K562 (cell line): ENCODE results near the gene MOB4. TPM values are rescaled to one million over a fixed set of nuclear protein-coding genes. Genes with fewer than 3 reads are reported as not detected.
A peak's percentile ranks its signal among the peaks of the same experiment; 100 is the strongest.

Experiments
- ATAC-seq: fragments of 200-7000 bp; cut with Tn5 transposase; 3 replicates; pipeline ENCODE4 v1.9.1; 2020; ENCODE audit warnings: moderate library complexity
- BruUV-seq: library from RNA; stranded (reverse); fragments of 400-500 nt; replicated peaks from 2 replicates; lab custom pipeline; 2021; lab: Mats Ljungman, UMichigan
- CTCF ChIA-PET: fragments of 300-600 bp; formaldehyde crosslinking; extraction: SDS; loops from one replicate; lab custom pipeline; 2021; ENCODE audit warnings: low intra/inter-chr PET ratio; lab: Yijun Ruan, JAX
- POLR2A ChIA-PET: fragments of 300-600, 350-650 bp; sonication (Branson Sonifier 250); formaldehyde crosslinking; extraction: SDS; loops from one replicate; lab custom pipeline; 2021; ENCODE audit warnings: antibody characterized with exemption, inconsistent platforms; lab: Yijun Ruan, JAX
- DNase-seq, 4 experiments: peaks; one replicate each; pipeline versions ENCODE4 v3.0.0 to v3.0.0-alpha.2; 2011 to 2018; ENCODE audit warnings: low spot score in 3 of 4, mixed read lengths in 3 of 4; ENCODE audit errors: extremely low read depth in 1 of 4
- FAIRE-seq: peaks from 2 replicates; lab custom pipeline; 2011; peaks lifted over from hg19 to GRCh38; lab: Jason Lieb, UNC
- H2AFZ ChIP-seq: 2 replicates; pipeline ENCODE4 v1.6.0; 2011; ENCODE audit warnings: low read depth, low read length, control low read depth, inconsistent platforms
- H3K27ac ChIP-seq: fragments of 200-600 bp; 3 replicates; pipeline ENCODE4 v1.8.0; 2011; ENCODE audit warnings: low read depth, mild to moderate bottlenecking, control low read depth, inconsistent platforms, low read length, moderate library complexity, mixed read lengths; ENCODE audit errors: extremely low read depth
- H3K27me3 ChIP-seq, 2 experiments: fragments of 300-600 bp in 1 of 2; 2 replicates in 1 of 2; 3 replicates in 1 of 2; pipeline versions ENCODE4 v1.6.0 to v1.8.0; 2011; ENCODE audit warnings: inconsistent platforms in 2 of 2, low read length in 2 of 2, mild to moderate bottlenecking in 1 of 2, mixed read lengths in 1 of 2, moderate library complexity in 1 of 2; ENCODE audit not compliant: control insufficient read depth in 2 of 2, insufficient read depth in 2 of 2
- H3K36me3 ChIP-seq: fragments of 300-600 bp; 3 replicates; pipeline ENCODE4 v1.8.0; 2011; ENCODE audit warnings: mild to moderate bottlenecking, low read length, inconsistent platforms; ENCODE audit not compliant: control insufficient read depth, insufficient read depth
- H3K4me1 ChIP-seq, 2 experiments: fragments of 200-600 bp in 1 of 2; replicated peaks in 1 of 2; 2 replicates in 1 of 2; 3 replicates in 1 of 2; pipeline versions ENCODE4 v1.5.1 to v1.8.0; 2011; ENCODE audit warnings: inconsistent platforms in 2 of 2, low read length in 2 of 2, mild to moderate bottlenecking in 1 of 2, mixed read lengths in 1 of 2, moderate library complexity in 1 of 2; ENCODE audit not compliant: control insufficient read depth in 2 of 2, insufficient read depth in 2 of 2
- H3K4me2 ChIP-seq: 2 replicates; pipeline ENCODE4 v1.6.1; 2011; ENCODE audit warnings: low read length, control low read depth, inconsistent platforms, mixed read lengths; ENCODE audit not compliant: insufficient read depth
- H3K4me3 ChIP-seq: fragments of 200-600 bp; sonication (generic), shearing (Covaris generic); 2 replicates; pipeline ENCODE4 v1.5.1; 2016; ENCODE audit warnings: control low read depth, inconsistent platforms
- H3K79me2 ChIP-seq: fragments of 200-600 bp; 3 replicates; pipeline ENCODE4 v1.8.0; 2011; ENCODE audit warnings: low read length, inconsistent platforms; ENCODE audit not compliant: control insufficient read depth, insufficient read depth
- H3K9ac ChIP-seq, 2 experiments: 2 replicates each; pipeline versions ENCODE4 v1.6.0 to v1.6.1; 2011; ENCODE audit warnings: low read depth in 2 of 2, low read length in 2 of 2, control low read depth in 1 of 2, inconsistent platforms in 1 of 2, mild to moderate bottlenecking in 1 of 2, mixed read lengths in 1 of 2; ENCODE audit not compliant: insufficient read depth in 1 of 2
- H3K9me1 ChIP-seq: one replicate; pipeline ENCODE4 v1.6.0; 2011; ENCODE audit warnings: inconsistent platforms, mild to moderate bottlenecking, low read length, moderate library complexity; ENCODE audit not compliant: control insufficient read depth, insufficient read depth
- H3K9me3 ChIP-seq: replicated peaks from 2 replicates; pipeline ENCODE4 v1.5.1; 2011; ENCODE audit warnings: low read depth, low read length, inconsistent platforms; ENCODE audit not compliant: control insufficient read depth, insufficient read depth
- H4K20me1 ChIP-seq: replicated peaks from 2 replicates; pipeline ENCODE4 v1.6.1; 2011; ENCODE audit warnings: low read length, inconsistent platforms, mixed read lengths; ENCODE audit not compliant: control insufficient read depth, insufficient read depth
- CCNT2 ChIP-seq: IDR thresholded peaks from 2 replicates; pipeline ENCODE4 v1.6.1; 2011; ENCODE audit warnings: borderline replicate concordance, low read depth, mild to moderate bottlenecking, moderate library complexity, mixed read lengths, low read length; ENCODE audit not compliant: insufficient read length; ENCODE audit errors: extremely low read depth
- CREB3 ChIP-seq: fragments of 450-650 bp; conservative IDR thresholded peaks from 2 replicates; pipeline ENCODE4 v1.6.1; 2016; ENCODE audit warnings: missing genetic modification characterization, low read depth, mild to moderate bottlenecking, missing compliant biosample characterization, moderate library complexity
- CUX1 ChIP-seq: fragments of 200-800 bp; sonication (Bioruptor generic); IDR thresholded peaks from 2 replicates; pipeline ENCODE4 v1.6.1; 2016; ENCODE audit warnings: missing genetic modification characterization, missing compliant biosample characterization
- FIP1L1 ChIP-seq: fragments of 200-400 bp; formaldehyde crosslinking; IDR thresholded peaks from 2 replicates; pipeline ENCODE4 v1.6.1; 2018; ENCODE audit warnings: mild to moderate bottlenecking, low read depth, low read length; ENCODE audit not compliant: poor library complexity, severe bottlenecking
- KDM1A ChIP-seq, 2 experiments: fragments of 450-650 bp; IDR thresholded peaks; 2 replicates each; pipeline ENCODE4 v1.6.1; 2016; ENCODE audit warnings: mild to moderate bottlenecking in 2 of 2
- LEF1 ChIP-seq: fragments of 450-650 bp; IDR thresholded peaks from 2 replicates; pipeline ENCODE4 v1.6.1; 2016; ENCODE audit warnings: mild to moderate bottlenecking
- MEIS2 ChIP-seq: fragments of 450-650 bp; IDR thresholded peaks from 2 replicates; pipeline ENCODE4 v1.6.1; 2014; ENCODE audit warnings: mild to moderate bottlenecking; ENCODE audit not compliant: partially characterized antibody
- NFATC3 ChIP-seq: fragments of 450-650 bp; IDR thresholded peaks from 2 replicates; pipeline ENCODE4 v1.6.1; 2017; ENCODE audit warnings: mild to moderate bottlenecking
- NR1H2 ChIP-seq: sonication (generic); formaldehyde crosslinking; IDR thresholded peaks from 2 replicates; pipeline ENCODE4 v1.4.0; 2020; ENCODE audit warnings: mild to moderate bottlenecking, missing genetic modification reagents
- RBM14 ChIP-seq: fragments of 200-400 bp; formaldehyde crosslinking; IDR thresholded peaks from 2 replicates; pipeline ENCODE4 v1.6.1; 2018; ENCODE audit warnings: low read depth, mild to moderate bottlenecking, low read length, moderate library complexity, borderline replicate concordance; ENCODE audit not compliant: insufficient read depth
- TCF3 ChIP-seq: sonication (generic); formaldehyde crosslinking; IDR thresholded peaks from 2 replicates; pipeline ENCODE4 v1.4.0; 2020; ENCODE audit warnings: mild to moderate bottlenecking, missing genetic modification reagents
- TEAD4 ChIP-seq, 2 experiments: sonication (generic) in 1 of 2; formaldehyde crosslinking in 1 of 2; IDR thresholded peaks; 2 replicates each; pipeline versions ENCODE4 v1.6.1 to v1.8.0; 2012 to 2022; ENCODE audit warnings: borderline replicate concordance in 1 of 2, inconsistent platforms in 1 of 2, low read length in 1 of 2, mild to moderate bottlenecking in 1 of 2, missing genetic modification reagents in 1 of 2
- ZNF197 ChIP-seq: fragments of 200-800 bp; sonication (Bioruptor generic); IDR thresholded peaks from 2 replicates; pipeline ENCODE4 v1.6.1; 2016; ENCODE audit warnings: low read depth, missing genetic modification characterization, missing compliant biosample characterization
- ZNF584 ChIP-seq: fragments of 200-800 bp; sonication (Bioruptor generic); IDR thresholded peaks from 2 replicates; pipeline ENCODE4 v1.6.1; 2016; ENCODE audit warnings: low read depth, mild to moderate bottlenecking, missing genetic modification characterization, missing compliant biosample characterization
- ZNF696 ChIP-seq: fragments of 250-450 bp; sonication (Bioruptor Pico); conservative IDR thresholded peaks from 2 replicates; pipeline ENCODE4 v1.4.0; 2020; ENCODE audit warnings: mild to moderate bottlenecking, moderate library complexity
- WGBS: fragments of 100-300 bp; shearing (Covaris generic); methylation state at CpG from one replicate; pipeline ENCODE4 v1.1.6; 2016; ENCODE audit warnings: low coverage, mixed read lengths; ENCODE audit not compliant: insufficient coverage; ENCODE audit errors: missing lambda C conversion rate; 5-methylcytosine and 5-hydroxymethylcytosine counted together
- in situ Hi-C: fragments of 300-500 bp; cut with MboI; formaldehyde crosslinking; loops from 4 replicates; pipeline ENCODE4 v1.15.0; 2018; ENCODE audit warnings: inconsistent platforms, mixed read lengths
- intact Hi-C: fragments of 100-400 bp; cut with micrococcal nuclease; formaldehyde crosslinking; loops from 2 replicates; pipeline ENCODE4 v1.14.2; 2022
- polyA plus RNA-seq, 8 experiments: library from polyadenylated mRNA; depleted of rRNA in 4 of 8; stranded (reverse) in 5 of 8; unstranded in 3 of 8; fragments of >200 nt; fragmentation: Nextera tagmentation in 2 of 8; fragmentation: Illumina TruSeq in 1 of 8; extraction: Ambion mirVana in 2 of 8; extraction: Trizol in 1 of 8; gene quantifications; 2 replicates each; pipeline versions ENCODE4 v1.2.1 to v1.2.3, GENCODE V29; 2011 to 2014; ENCODE audit warnings: inconsistent platforms in 1 of 8, missing spikeins in 1 of 8
- total RNA-seq, 7 experiments: library from RNA; depleted of rRNA in 6 of 7; stranded (reverse); fragments of >200 nt in 6 of 7; fragmentation: Illumina TruSeq in 2 of 7; extraction: Trizol in 2 of 7; gene quantifications; 2 replicates each; pipeline versions ENCODE4 v1.2.1 to v1.2.3, GENCODE V29; 2011 to 2021; ENCODE audit warnings: low replicate concordance in 1 of 7

The MOB4 gene
- total and polyA plus RNA-seq, 9 of the 15 experiments (the other 6 are each of a cell fraction or from before 2014, with no cell fraction given): 13.5 to 30.8 (median 22.2) TPM

GRCh38 chr2:197515315-197515738 lies 539 bp upstream of the MOB4 start:
- Histone ChIP-seq H3K4me3 (peak overlapping the region; percentile 92), H4K20me1 (no peaks in the 10 kb centered on the region), H3K9me1 (no peaks in the 10 kb centered on the region), H3K27me3 (no peaks in the 10 kb centered on the region), H3K27ac (peak overlapping the region; percentile 89), H3K4me2 (peak overlapping the region; percentile 91), H3K36me3 (peaks cover 1% of the 10 kb centered on the region; the same call in 1 of the 3 replicates), H3K4me1 (peaks cover 14 to 24% of the 10 kb centered on the region in 2 experiments; a peak in 4 of 5 replicates), H3K9me3 (no peaks in the 10 kb centered on the region; the same call in 1 of the 2 replicates), H2AFZ (peak overlapping the region; percentile 93), H3K9ac (peak overlapping the region; percentile 83 to 99), H3K79me2 (peaks cover 46% of the 10 kb centered on the region)
- ChIA-PET POLR2A (interaction anchor here (1.3 to 3.5 kb wide), 3 partner anchors 15 to 37 kb away, joined by 3 to 34 read pairs (median 4); partner anchors contain the start of genes HSPD1 and HSPE1), CTCF (no interaction called here)
- peak; percentile 48 for FAIRE-seq
- in situ Hi-C loops (no loop called here), intact Hi-C loops (loop anchor here (2.0 kb wide), 1 partner anchor 15 kb away; the partner anchor contains the start of gene HSPE1)
- 0% methylated on average over 16 of the region's 16 CpGs for WGBS
- no peak; the same call in 2 of the 3 replicates for ATAC-seq
- BruUV-seq: TSS peak; percentile 94
- DNase-seq: peak in 2 of 4 experiments; percentile 10 to 41
- 0 out of 2 replicates have a peak, but pooled peaks have one; percentile 8 for TF ChIP-seq TEAD4 (IDR thresholded peaks at IDR 0.05; ENCODE audit: low read length)
- no peak for TF ChIP-seq TEAD4 (CRISPR knock-in tag; IDR thresholded peaks at IDR 0.05; ENCODE audit: borderline replicate concordance)
- 0 out of 2 replicates have a peak, but pooled peaks have one; percentile 39 for TF ChIP-seq CUX1
- TF ChIP-seq CREB3: 0 out of 2 replicates have a peak, but pooled peaks have one; percentile 26
- no peak for TF ChIP-seq CCNT2
- TF ChIP-seq FIP1L1: no peak
- TF ChIP-seq KDM1A (IDR thresholded peaks at IDR 0.05): peak in 1 of 2 experiments; percentile 22; a peak in 1 of 4 replicates
- TF ChIP-seq RBM14: no peak
- peak; percentile 68 for TF ChIP-seq MEIS2
- no peak for TF ChIP-seq ZNF584 (CRISPR knock-in tag)
- TF ChIP-seq NFATC3: no peak
- no peak for TF ChIP-seq NR1H2 (CRISPR knock-in tag)
- no peak for TF ChIP-seq ZNF696 (CRISPR knock-in tag)
- peak; percentile 74 for TF ChIP-seq LEF1
- TF ChIP-seq TCF3 (CRISPR knock-in tag): peak; percentile 8; the same call in 1 of the 2 replicates
- no peak for TF ChIP-seq ZNF197 (CRISPR knock-in tag)
